Nephron (organoid): ENCODE measurements around the gene DTX3L.
A peak's percentile ranks its signal among the peaks of the same experiment; 100 is the strongest.

Source experiments
- H3K27ac Mint-ChIP-seq, 3 experiments: 2 replicates each; pipeline ENCODE4 v1.8.0; 2020; ENCODE audit warnings: mixed read lengths in 3 of 3, mild to moderate bottlenecking in 2 of 3, moderate library complexity in 1 of 3
- H3K27me3 Mint-ChIP-seq: 2 replicates; pipeline ENCODE4 v1.8.0; 2021; ENCODE audit warnings: low read depth, mild to moderate bottlenecking, moderate library complexity, mixed read lengths
- H3K36me3 Mint-ChIP-seq: 2 replicates; pipeline ENCODE4 v1.8.0; 2020; ENCODE audit warnings: low read depth, mixed read lengths
- H3K4me1 Mint-ChIP-seq: 2 replicates; pipeline ENCODE4 v1.8.0; 2020; ENCODE audit warnings: mixed read lengths
- H3K4me3 Mint-ChIP-seq, 3 experiments: 2 replicates each; pipeline ENCODE4 v1.8.0; 2020; ENCODE audit warnings: mild to moderate bottlenecking in 3 of 3, mixed read lengths in 3 of 3, moderate library complexity in 2 of 3
- H3K9me3 Mint-ChIP-seq: 2 replicates; pipeline ENCODE4 v1.8.0; 2020; ENCODE audit warnings: mixed read lengths
- TF ChIP-seq, protein P1 (sequence below), 3 experiments: fragments of 200-600 bp; sonication (generic); IDR thresholded peaks; one replicate each; pipeline ENCODE4 v1.5.0; 2021; ENCODE audit warnings: antibody characterized with exemption in 3 of 3; ENCODE audit not compliant: unreplicated experiment in 3 of 3

DTX3L gene

DNA sequence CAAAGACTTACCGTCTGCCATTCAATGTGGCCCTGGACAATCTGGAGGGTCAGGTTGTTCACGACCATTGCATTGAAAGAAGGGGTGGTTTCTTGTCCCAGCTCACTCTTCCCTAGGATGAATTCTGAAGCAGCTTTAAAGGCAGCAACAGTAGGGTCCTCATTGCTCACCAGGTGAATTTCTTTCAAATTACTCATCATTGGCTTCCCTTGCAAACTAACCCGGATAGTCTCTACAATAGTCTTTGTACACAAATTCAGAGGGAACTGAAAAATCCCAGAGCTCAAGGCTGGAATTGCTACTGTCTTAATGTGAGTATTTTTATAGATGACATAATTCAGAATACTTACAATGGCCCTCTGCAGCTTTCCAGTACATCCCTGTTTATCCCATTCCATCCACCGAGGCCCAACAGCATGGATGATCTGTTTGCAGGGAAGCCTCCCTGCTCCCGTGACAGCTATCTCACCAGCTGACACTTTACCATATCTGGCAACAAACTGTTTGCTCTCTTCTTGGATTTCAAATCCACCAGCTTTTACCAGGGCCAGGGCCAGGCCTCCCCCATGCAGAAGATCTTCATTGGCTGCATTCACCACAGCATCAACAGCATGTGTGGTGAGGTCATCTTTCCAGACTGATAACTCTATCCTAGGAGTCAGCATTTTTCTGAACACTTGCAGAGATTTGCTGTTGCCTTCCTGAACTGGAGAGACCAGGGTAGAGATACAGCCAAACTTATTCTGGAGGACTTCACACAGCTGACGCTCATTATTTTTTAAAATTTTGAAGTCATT lies 8.7 kb upstream of the DTX3L start:
- no peak overlapping the region for H3K27ac Mint-ChIP-seq

DNA sequence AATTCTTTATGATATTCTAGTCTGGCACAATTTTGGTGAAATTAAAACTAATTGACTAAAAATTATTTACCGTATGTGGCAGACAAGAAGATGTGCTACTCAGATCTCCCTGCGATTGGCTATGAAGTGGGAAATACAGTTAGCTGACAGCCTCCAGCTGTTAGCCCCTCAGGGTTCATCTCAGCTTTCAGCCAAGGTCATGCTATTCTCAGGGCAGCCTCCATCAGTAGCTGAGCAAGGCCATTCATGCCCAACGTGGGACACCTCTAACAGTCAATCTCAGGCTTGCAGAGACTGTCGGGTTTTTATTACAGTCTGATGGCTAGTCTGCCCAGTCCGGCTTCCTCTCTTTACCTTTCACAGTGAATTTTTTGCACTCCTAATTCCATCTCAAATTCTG lies 6.8 kb upstream of the DTX3L start:
- Mint-ChIP-seq H3K27ac (no peak overlapping the region), H3K4me1 (peaks cover 7% of the 10 kb centered on the region), H3K36me3 (peaks cover 3% of the 10 kb centered on the region), H3K27me3 (no peaks in the 10 kb centered on the region), H3K9me3 (no peaks in the 10 kb centered on the region), H3K4me3 (no peak overlapping the region)
- TF ChIP-seq, protein P1, sequence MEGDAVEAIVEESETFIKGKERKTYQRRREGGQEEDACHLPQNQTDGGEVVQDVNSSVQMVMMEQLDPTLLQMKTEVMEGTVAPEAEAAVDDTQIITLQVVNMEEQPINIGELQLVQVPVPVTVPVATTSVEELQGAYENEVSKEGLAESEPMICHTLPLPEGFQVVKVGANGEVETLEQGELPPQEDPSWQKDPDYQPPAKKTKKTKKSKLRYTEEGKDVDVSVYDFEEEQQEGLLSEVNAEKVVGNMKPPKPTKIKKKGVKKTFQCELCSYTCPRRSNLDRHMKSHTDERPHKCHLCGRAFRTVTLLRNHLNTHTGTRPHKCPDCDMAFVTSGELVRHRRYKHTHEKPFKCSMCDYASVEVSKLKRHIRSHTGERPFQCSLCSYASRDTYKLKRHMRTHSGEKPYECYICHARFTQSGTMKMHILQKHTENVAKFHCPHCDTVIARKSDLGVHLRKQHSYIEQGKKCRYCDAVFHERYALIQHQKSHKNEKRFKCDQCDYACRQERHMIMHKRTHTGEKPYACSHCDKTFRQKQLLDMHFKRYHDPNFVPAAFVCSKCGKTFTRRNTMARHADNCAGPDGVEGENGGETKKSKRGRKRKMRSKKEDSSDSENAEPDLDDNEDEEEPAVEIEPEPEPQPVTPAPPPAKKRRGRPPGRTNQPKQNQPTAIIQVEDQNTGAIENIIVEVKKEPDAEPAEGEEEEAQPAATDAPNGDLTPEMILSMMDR (IDR thresholded peaks at IDR 0.05; ENCODE audit: unreplicated experiment in 3 of 3): no peak

More for the DNA sequence above, 8.7 kb upstream of the DTX3L start:
- Mint-ChIP-seq H3K4me3 (no peak overlapping the region), H3K4me1 (peaks cover under 1% of the 10 kb centered on the region), H3K9me3 (no peaks in the 10 kb centered on the region), H3K36me3 (peaks cover under 1% of the 10 kb centered on the region), H3K27me3 (no peaks in the 10 kb centered on the region)
- TF ChIP-seq, protein P1 (IDR thresholded peaks at IDR 0.05; ENCODE audit: unreplicated experiment in 3 of 3): no peak

DNA sequence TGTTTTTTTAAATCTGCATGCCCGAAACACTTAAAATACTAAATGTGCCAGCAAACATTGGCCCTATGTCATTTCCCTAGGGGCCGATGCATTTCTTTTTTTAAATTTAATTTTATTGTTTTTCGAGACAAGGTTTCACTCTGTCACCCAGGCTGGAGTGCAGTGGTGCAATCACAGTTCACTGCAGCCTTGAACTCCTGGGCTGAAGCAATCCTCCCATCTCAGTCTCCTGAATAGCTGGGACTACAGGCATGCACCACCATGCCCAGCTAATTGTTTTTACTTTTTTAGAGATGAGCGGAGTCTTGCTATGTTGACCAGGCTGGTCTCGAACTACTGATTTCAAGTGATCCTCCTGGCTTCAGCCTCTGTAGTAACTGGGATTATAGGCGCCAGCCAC lies 5.5 kb upstream of the DTX3L start:
- Mint-ChIP-seq H3K4me1 (peaks cover 18% of the 10 kb centered on the region), H3K27me3 (no peaks in the 10 kb centered on the region), H3K27ac (no peak overlapping the region), H3K4me3 (no peak overlapping the region), H3K36me3 (peaks cover 3% of the 10 kb centered on the region), H3K9me3 (no peaks in the 10 kb centered on the region)
- TF ChIP-seq, protein P1 (IDR thresholded peaks at IDR 0.05; ENCODE audit: unreplicated experiment in 3 of 3): no peak

DNA sequence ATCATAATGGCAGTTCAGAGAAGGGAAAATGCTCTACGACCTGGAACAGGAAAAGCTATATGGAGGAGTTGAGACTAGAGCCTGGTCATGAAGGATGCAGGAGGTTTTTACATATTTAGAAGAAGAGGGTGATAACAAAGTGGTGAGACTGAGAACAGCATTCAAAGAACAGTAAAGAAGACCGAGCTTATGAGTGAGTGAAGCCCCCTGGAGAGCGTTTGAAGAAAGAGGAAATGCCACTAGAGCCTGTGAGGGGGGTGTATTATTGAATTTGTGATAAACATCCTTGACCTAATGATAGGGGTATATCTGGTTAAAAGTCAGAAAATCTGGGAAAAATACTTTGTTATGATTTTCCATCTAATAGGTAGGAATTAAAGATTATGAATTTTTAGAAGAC lies 4.2 kb upstream of the DTX3L start:
- H3K4me1 Mint-ChIP-seq: peaks cover 24% of the 10 kb centered on the region
- TF ChIP-seq, protein P1 (IDR thresholded peaks at IDR 0.05; ENCODE audit: unreplicated experiment in 3 of 3): no peak
- no peaks in the 10 kb centered on the region for H3K9me3 Mint-ChIP-seq
- H3K4me3 Mint-ChIP-seq: no peak overlapping the region
- H3K27me3 Mint-ChIP-seq: no peaks in the 10 kb centered on the region
- peaks cover 3% of the 10 kb centered on the region for H3K36me3 Mint-ChIP-seq
- H3K27ac Mint-ChIP-seq: no peak overlapping the region

DNA sequence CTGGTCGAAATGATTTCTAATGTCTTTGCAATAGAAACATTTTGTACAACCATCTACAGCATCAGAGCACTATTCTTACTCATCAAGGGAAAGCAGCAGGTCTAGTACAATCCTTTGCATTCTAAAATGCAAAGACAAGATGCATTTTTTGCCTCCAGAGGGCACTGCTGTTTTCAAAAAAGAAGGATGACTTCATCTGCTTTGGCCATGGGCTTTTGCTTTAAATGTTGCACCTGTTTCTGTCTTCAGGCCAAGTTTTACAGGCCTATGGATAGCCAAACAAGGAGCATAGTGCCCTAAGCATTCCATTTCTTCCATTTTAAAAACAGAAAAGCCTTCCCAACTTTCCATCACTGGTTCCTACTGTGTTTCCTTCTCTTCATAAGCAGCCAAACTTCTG lies 3.5 kb upstream of the DTX3L start:
- H3K9me3 Mint-ChIP-seq: no peaks in the 10 kb centered on the region
- H3K36me3 Mint-ChIP-seq: peaks cover 3% of the 10 kb centered on the region
- H3K4me1 Mint-ChIP-seq: peaks cover 26% of the 10 kb centered on the region
- no peaks in the 10 kb centered on the region for H3K27me3 Mint-ChIP-seq
- TF ChIP-seq, protein P1 (IDR thresholded peaks at IDR 0.05; ENCODE audit: unreplicated experiment in 3 of 3): peak; percentile 54 to 63 (median 55)
- peak overlapping the region in 1 of 3 experiments; percentile 55 for H3K4me3 Mint-ChIP-seq
- H3K27ac Mint-ChIP-seq: peak overlapping the region in 1 of 3 experiments; percentile 60
